H1 (cell line): ENCODE measurements around the gene DIP2C. TPM values are rescaled to one million over a fixed set of nuclear protein-coding genes. Genes with fewer than 3 reads are reported as not detected.

Source experiments
- ASH2L ChIP-seq: fragments of 200-600, 300-600 bp; sonication (generic); IDR thresholded peaks from one replicate; pipeline ENCODE4 v1.7.1; 2017; ENCODE audit warnings: low read length
- EGR1 ChIP-seq: IDR thresholded peaks from 2 replicates; pipeline ENCODE4 v1.6.1; 2011; ENCODE audit warnings: low read depth, low read length, borderline replicate concordance
- FOSL1 ChIP-seq: IDR thresholded peaks from 2 replicates; pipeline ENCODE4 v1.6.1; 2011; ENCODE audit warnings: mild to moderate bottlenecking, low read depth, low read length, moderate library complexity; ENCODE audit not compliant: insufficient read depth
- GABPA ChIP-seq: IDR thresholded peaks from 2 replicates; pipeline ENCODE4 v1.6.1; 2011; ENCODE audit warnings: mild to moderate bottlenecking, low read length, moderate library complexity, borderline replicate concordance; ENCODE audit not compliant: insufficient read depth
- POLR2AphosphoS5 ChIP-seq: IDR thresholded peaks from 2 replicates; pipeline ENCODE4 v1.6.1; 2011; ENCODE audit warnings: low read depth, low read length
- RFX5 ChIP-seq: IDR thresholded peaks from 2 replicates; pipeline ENCODE4 v1.6.1; 2011; ENCODE audit warnings: low read depth, low read length, improper control_type of control experiment, borderline replicate concordance
- SAP30 ChIP-seq: fragments of 300-600 bp; sonication (generic); IDR thresholded peaks from 2 replicates; pipeline ENCODE4 v1.7.1; 2012; ENCODE audit warnings: low read length, moderate library complexity, mild to moderate bottlenecking, inconsistent platforms; ENCODE audit not compliant: insufficient read depth, insufficient replicate concordance
- SIRT6 ChIP-seq: IDR thresholded peaks from one replicate; pipeline ENCODE4 v1.7.1; 2012; ENCODE audit warnings: low read length, inconsistent platforms
- SIX5 ChIP-seq: IDR thresholded peaks from 2 replicates; pipeline ENCODE4 v1.6.1; 2011; ENCODE audit warnings: mild to moderate bottlenecking, low read depth, low read length
- polyA plus RNA-seq, 7 experiments: library from polyadenylated mRNA; depleted of rRNA in 3 of 7; stranded (reverse) in 5 of 7; unstranded in 2 of 7; fragments of >200 nt in 5 of 7; fragments of 200-250 nt in 2 of 7; gene quantifications; 1 replicate in 5 of 7; 2 replicates in 1 of 7; 4 replicates in 1 of 7; pipeline versions ENCODE4 v1.2.1 to v1.2.3, GENCODE V29; 2011 to 2013; ENCODE audit warnings: missing spikeins in 2 of 7, mixed read lengths in 2 of 7
- total RNA-seq: library from RNA; stranded (reverse); fragmentation: NEBNext Ultra II Directional; extraction: Animal tissue kit (Norgen Biotek cat#: 25700); gene quantifications from 2 replicates; pipeline ENCODE4 v1.2.1, GENCODE V29; 2021

DIP2C gene
- total and polyA plus RNA-seq, 2 of the 8 experiments (the other 6 are each of a cell fraction or from before 2014, with no cell fraction given): 3.8 to 9.3 TPM

- TF ChIP-seq POLR2AphosphoS5 (no peak), RFX5 (no peak), EGR1 (no peak), SAP30 (no peak), GABPA (no peak), SIX5 (no peak), FOSL1 (no peak), ASH2L (no peak), SIRT6 (no peak)
Observed at GRCh38 chr10:482051-482501, 207.4 kb downstream of the DIP2C start (continued).
